Measurements from ENCODE around the gene RSPO3. TPM values are rescaled to one million over a fixed set of nuclear protein-coding genes. Genes with fewer than 3 reads are reported as not detected.
A peak's percentile ranks its signal among the peaks of the same experiment; 100 is the strongest.

The RSPO3 gene
- total RNA-seq, 3 donors from 2014 or later = 1.5 to 12.0 (median 9.1) TPM

- TF ChIP-seq, protein P1, sequence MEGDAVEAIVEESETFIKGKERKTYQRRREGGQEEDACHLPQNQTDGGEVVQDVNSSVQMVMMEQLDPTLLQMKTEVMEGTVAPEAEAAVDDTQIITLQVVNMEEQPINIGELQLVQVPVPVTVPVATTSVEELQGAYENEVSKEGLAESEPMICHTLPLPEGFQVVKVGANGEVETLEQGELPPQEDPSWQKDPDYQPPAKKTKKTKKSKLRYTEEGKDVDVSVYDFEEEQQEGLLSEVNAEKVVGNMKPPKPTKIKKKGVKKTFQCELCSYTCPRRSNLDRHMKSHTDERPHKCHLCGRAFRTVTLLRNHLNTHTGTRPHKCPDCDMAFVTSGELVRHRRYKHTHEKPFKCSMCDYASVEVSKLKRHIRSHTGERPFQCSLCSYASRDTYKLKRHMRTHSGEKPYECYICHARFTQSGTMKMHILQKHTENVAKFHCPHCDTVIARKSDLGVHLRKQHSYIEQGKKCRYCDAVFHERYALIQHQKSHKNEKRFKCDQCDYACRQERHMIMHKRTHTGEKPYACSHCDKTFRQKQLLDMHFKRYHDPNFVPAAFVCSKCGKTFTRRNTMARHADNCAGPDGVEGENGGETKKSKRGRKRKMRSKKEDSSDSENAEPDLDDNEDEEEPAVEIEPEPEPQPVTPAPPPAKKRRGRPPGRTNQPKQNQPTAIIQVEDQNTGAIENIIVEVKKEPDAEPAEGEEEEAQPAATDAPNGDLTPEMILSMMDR (IDR thresholded peaks at IDR 0.05) = no peak
- ATAC-seq (no peak), DNase-seq (no peak)
- intact Hi-C loops (cut with DNase I, micrococcal nuclease) = no loop called here
- Histone ChIP-seq H3K4me1 (ENCODE audit: low read depth) (no peaks in the 10 kb centered on the region), H3K36me3 (ENCODE audit: low read depth) (no peaks in the 10 kb centered on the region), H3K4me3 (no peak overlapping the region), H3K9me3 (no peaks in the 10 kb centered on the region)
Measured at GRCh38 chr6:127177923-127178231, 59.4 kb downstream of the RSPO3 start.

DNA sequence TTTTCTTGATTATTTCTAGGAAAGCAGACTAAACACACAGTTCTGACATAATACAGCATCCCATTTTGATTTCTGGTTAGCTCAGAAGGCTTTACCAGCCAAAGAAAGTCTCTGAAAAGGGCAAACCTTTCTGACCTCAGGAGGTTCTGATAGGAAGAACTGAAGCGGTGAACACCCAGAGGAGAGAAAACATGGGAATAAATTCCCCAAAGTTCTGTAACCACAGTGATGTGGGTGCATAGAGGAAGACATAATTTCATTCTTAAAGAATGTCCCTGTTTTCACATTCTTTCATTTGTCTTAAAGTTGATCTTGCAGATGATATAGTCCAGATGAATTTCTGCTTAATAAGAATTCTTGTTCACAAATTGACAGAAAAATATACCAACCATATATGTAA, 60.3 kb downstream of the RSPO3 start:
- DNase-seq (no peak), ATAC-seq (no peak)
- no peak overlapping the region for H3K4me3 ChIP-seq
- H3K9me3 ChIP-seq = no peaks in the 10 kb centered on the region
- TF ChIP-seq, protein P1 (IDR thresholded peaks at IDR 0.05) = no peak
- H3K36me3 ChIP-seq (ENCODE audit: low read depth) = no peaks in the 10 kb centered on the region
- H3K4me1 ChIP-seq (ENCODE audit: low read depth) = no peaks in the 10 kb centered on the region
- intact Hi-C loops (cut with DNase I, micrococcal nuclease) = no loop called here

DNA sequence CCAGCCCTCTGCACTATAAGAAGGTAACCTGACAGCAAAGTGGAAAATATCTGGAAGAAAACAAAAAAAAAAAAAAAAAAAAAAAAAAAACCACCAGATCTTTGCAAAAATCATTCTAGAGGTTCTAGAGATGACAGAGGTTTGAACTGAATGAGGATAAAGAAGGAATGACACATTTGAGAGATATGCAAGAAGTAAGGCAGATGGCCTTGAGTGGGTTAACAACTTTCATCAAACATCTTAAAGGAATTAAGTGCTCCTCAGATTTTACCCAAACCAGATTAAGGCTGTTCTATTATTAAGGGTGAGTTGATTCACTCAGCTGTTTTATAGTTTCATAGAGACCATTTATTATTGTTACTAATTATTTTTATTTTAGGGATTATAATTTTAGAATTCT, 62.0 kb downstream of the RSPO3 start:
- TF ChIP-seq, protein P1 (IDR thresholded peaks at IDR 0.05) = no peak
- no peak overlapping the region for H3K4me3 ChIP-seq
- no peaks in the 10 kb centered on the region for H3K9me3 ChIP-seq
- ATAC-seq = no peak
- intact Hi-C loops (cut with DNase I, micrococcal nuclease) = no loop called here
- H3K36me3 ChIP-seq (ENCODE audit: low read depth) = no peaks in the 10 kb centered on the region
- no peak for DNase-seq
- H3K4me1 ChIP-seq (ENCODE audit: low read depth) = no peaks in the 10 kb centered on the region

DNA sequence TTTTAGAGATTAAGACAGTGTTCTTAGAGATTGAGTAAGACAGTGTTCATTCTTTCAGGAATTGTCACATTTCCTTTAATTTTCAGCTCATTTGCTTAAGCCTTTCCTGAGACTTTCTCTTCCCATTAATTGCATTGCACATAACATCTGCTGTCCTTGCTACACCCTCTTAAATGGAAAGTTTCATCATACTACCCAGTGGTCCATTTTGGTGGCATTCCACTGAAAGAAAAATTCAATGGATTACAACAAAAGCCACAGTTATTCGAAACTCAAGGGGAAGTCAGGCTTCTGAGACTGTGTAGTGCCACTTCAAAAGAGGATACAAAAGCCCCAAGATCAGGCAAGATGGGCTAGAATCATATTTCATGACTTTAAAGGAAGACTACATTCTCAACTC, 64.0 kb downstream of the RSPO3 start:
- intact Hi-C loops (cut with DNase I, micrococcal nuclease) = no loop called here
- Histone ChIP-seq H3K36me3 (ENCODE audit: low read depth) (no peaks in the 10 kb centered on the region), H3K4me3 (no peak overlapping the region), H3K4me1 (ENCODE audit: low read depth) (no peaks in the 10 kb centered on the region), H3K9me3 (no peaks in the 10 kb centered on the region)
- no peak for ATAC-seq
- DNase-seq = no peak
- TF ChIP-seq, protein P1 (IDR thresholded peaks at IDR 0.05) = no peak

DNA sequence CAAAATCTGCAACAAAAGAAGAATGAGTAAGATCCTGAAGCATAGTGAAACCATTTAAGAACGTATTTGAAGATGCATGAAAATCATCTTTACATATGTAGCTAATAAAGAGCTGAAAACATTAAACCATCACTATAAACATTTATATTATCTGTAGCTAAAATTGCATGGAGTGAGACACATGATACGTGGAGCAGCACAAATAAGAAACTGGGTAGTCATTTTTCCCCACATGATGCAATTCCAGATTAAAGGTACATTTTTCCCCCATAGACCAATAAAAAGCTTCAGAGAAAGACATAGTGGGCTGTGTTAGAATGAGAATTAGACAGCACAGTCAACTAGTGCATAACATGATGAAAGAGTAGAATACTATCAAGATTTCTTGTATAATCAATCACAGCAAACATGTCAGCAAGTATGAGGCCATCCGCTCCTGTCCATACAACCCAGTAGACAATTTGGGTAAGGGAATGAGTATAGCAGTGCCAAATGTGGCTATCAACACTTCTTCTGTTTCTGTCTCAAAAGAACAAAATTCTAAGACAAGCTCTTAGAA, 67.0 kb downstream of the RSPO3 start:
- H3K36me3 ChIP-seq (ENCODE audit: low read depth) = no peaks in the 10 kb centered on the region
- TF ChIP-seq, protein P1 (IDR thresholded peaks at IDR 0.05) = no peak
- no peaks in the 10 kb centered on the region for H3K9me3 ChIP-seq
- DNase-seq = no peak
- intact Hi-C loops (cut with DNase I, micrococcal nuclease) = no loop called here
- no peak overlapping the region for H3K4me3 ChIP-seq
- no peaks in the 10 kb centered on the region for H3K4me1 ChIP-seq (ENCODE audit: low read depth)
- no peak for ATAC-seq

DNA sequence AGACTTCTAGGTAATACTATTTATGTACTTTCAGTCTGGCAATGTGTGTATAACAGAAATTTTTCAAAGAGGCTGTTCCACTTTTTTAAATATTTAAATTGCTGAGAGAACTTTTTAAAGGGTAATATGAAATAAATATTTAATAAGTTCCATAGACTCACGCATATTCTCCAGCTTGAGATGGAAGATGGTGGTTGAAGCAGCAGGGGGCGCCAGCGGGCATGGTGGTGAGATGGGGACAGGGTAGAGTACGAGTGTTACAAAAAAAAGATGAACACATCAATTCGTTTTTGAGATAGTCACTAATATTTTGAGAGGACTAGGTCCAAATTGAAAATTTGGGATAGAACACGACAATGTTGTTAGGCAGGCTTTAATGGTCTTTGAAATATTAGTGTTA, 68.4 kb downstream of the RSPO3 start:
- H3K36me3 ChIP-seq (ENCODE audit: low read depth) = no peaks in the 10 kb centered on the region
- DNase-seq = peak; percentile 56 to 71 (median 70)
- intact Hi-C loops (cut with DNase I, micrococcal nuclease) = no loop called here
- no peaks in the 10 kb centered on the region for H3K4me1 ChIP-seq (ENCODE audit: low read depth)
- TF ChIP-seq, protein P1 (IDR thresholded peaks at IDR 0.05) = no peak
- no peaks in the 10 kb centered on the region for H3K9me3 ChIP-seq
- no peak overlapping the region for H3K4me3 ChIP-seq
- ATAC-seq = no peak

Data from mucosa of descending colon (tissue), 3 donors.